Measurements from ENCODE around the gene SGF29.

DNA sequence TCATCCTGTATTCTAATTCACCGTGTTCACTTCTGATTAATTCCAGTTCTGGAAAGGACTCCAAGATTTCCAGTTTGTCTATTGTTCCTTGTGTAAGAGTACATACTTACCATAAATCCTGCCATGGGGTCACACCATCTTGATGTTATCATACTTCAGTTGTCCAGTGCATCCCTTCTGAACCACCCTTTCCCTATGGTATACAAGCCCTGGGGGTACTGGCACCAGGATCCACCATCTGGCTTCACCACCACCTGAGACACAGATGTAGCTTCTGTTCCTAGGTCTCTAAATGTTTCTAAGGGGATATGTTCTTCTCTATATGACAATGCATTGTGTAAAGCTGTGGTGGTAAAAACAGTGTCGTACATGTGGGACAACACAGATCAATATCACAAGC is 21.2 kb downstream of the SGF29 start:
- no peak for TF ChIP-seq EZH2 (IDR thresholded peaks at IDR 0.05; ENCODE audit: low read depth, unreplicated experiment)
- TF ChIP-seq, protein P1, sequence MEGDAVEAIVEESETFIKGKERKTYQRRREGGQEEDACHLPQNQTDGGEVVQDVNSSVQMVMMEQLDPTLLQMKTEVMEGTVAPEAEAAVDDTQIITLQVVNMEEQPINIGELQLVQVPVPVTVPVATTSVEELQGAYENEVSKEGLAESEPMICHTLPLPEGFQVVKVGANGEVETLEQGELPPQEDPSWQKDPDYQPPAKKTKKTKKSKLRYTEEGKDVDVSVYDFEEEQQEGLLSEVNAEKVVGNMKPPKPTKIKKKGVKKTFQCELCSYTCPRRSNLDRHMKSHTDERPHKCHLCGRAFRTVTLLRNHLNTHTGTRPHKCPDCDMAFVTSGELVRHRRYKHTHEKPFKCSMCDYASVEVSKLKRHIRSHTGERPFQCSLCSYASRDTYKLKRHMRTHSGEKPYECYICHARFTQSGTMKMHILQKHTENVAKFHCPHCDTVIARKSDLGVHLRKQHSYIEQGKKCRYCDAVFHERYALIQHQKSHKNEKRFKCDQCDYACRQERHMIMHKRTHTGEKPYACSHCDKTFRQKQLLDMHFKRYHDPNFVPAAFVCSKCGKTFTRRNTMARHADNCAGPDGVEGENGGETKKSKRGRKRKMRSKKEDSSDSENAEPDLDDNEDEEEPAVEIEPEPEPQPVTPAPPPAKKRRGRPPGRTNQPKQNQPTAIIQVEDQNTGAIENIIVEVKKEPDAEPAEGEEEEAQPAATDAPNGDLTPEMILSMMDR (conservative IDR thresholded peaks at IDR 0.05; ENCODE audit: low read depth in 2 of 2): no peak
- TF ChIP-seq, protein P2, sequence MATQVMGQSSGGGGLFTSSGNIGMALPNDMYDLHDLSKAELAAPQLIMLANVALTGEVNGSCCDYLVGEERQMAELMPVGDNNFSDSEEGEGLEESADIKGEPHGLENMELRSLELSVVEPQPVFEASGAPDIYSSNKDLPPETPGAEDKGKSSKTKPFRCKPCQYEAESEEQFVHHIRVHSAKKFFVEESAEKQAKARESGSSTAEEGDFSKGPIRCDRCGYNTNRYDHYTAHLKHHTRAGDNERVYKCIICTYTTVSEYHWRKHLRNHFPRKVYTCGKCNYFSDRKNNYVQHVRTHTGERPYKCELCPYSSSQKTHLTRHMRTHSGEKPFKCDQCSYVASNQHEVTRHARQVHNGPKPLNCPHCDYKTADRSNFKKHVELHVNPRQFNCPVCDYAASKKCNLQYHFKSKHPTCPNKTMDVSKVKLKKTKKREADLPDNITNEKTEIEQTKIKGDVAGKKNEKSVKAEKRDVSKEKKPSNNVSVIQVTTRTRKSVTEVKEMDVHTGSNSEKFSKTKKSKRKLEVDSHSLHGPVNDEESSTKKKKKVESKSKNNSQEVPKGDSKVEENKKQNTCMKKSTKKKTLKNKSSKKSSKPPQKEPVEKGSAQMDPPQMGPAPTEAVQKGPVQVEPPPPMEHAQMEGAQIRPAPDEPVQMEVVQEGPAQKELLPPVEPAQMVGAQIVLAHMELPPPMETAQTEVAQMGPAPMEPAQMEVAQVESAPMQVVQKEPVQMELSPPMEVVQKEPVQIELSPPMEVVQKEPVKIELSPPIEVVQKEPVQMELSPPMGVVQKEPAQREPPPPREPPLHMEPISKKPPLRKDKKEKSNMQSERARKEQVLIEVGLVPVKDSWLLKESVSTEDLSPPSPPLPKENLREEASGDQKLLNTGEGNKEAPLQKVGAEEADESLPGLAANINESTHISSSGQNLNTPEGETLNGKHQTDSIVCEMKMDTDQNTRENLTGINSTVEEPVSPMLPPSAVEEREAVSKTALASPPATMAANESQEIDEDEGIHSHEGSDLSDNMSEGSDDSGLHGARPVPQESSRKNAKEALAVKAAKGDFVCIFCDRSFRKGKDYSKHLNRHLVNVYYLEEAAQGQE (IDR thresholded peaks at IDR 0.05; ENCODE audit: unreplicated experiment): no peak
- TF ChIP-seq EZH2phosphoT487 (IDR thresholded peaks at IDR 0.05; ENCODE audit: unreplicated experiment): no peak
- TF ChIP-seq CREB1 (CRISPR knock-in tag; IDR thresholded peaks at IDR 0.05; ENCODE audit: low read depth): no peak
- TF ChIP-seq JUNB (IDR thresholded peaks at IDR 0.05; ENCODE audit: unreplicated experiment): no peak
- TF ChIP-seq STAT1 (IDR thresholded peaks at IDR 0.05; ENCODE audit: unreplicated experiment): no peak
- no peak for TF ChIP-seq ZNF331 (CRISPR knock-in tag; IDR thresholded peaks at IDR 0.05; ENCODE audit: low read depth)
- TF ChIP-seq POLR2AphosphoS5 (IDR thresholded peaks at IDR 0.05; ENCODE audit: low read depth): no peak
- TF ChIP-seq, protein P3, sequence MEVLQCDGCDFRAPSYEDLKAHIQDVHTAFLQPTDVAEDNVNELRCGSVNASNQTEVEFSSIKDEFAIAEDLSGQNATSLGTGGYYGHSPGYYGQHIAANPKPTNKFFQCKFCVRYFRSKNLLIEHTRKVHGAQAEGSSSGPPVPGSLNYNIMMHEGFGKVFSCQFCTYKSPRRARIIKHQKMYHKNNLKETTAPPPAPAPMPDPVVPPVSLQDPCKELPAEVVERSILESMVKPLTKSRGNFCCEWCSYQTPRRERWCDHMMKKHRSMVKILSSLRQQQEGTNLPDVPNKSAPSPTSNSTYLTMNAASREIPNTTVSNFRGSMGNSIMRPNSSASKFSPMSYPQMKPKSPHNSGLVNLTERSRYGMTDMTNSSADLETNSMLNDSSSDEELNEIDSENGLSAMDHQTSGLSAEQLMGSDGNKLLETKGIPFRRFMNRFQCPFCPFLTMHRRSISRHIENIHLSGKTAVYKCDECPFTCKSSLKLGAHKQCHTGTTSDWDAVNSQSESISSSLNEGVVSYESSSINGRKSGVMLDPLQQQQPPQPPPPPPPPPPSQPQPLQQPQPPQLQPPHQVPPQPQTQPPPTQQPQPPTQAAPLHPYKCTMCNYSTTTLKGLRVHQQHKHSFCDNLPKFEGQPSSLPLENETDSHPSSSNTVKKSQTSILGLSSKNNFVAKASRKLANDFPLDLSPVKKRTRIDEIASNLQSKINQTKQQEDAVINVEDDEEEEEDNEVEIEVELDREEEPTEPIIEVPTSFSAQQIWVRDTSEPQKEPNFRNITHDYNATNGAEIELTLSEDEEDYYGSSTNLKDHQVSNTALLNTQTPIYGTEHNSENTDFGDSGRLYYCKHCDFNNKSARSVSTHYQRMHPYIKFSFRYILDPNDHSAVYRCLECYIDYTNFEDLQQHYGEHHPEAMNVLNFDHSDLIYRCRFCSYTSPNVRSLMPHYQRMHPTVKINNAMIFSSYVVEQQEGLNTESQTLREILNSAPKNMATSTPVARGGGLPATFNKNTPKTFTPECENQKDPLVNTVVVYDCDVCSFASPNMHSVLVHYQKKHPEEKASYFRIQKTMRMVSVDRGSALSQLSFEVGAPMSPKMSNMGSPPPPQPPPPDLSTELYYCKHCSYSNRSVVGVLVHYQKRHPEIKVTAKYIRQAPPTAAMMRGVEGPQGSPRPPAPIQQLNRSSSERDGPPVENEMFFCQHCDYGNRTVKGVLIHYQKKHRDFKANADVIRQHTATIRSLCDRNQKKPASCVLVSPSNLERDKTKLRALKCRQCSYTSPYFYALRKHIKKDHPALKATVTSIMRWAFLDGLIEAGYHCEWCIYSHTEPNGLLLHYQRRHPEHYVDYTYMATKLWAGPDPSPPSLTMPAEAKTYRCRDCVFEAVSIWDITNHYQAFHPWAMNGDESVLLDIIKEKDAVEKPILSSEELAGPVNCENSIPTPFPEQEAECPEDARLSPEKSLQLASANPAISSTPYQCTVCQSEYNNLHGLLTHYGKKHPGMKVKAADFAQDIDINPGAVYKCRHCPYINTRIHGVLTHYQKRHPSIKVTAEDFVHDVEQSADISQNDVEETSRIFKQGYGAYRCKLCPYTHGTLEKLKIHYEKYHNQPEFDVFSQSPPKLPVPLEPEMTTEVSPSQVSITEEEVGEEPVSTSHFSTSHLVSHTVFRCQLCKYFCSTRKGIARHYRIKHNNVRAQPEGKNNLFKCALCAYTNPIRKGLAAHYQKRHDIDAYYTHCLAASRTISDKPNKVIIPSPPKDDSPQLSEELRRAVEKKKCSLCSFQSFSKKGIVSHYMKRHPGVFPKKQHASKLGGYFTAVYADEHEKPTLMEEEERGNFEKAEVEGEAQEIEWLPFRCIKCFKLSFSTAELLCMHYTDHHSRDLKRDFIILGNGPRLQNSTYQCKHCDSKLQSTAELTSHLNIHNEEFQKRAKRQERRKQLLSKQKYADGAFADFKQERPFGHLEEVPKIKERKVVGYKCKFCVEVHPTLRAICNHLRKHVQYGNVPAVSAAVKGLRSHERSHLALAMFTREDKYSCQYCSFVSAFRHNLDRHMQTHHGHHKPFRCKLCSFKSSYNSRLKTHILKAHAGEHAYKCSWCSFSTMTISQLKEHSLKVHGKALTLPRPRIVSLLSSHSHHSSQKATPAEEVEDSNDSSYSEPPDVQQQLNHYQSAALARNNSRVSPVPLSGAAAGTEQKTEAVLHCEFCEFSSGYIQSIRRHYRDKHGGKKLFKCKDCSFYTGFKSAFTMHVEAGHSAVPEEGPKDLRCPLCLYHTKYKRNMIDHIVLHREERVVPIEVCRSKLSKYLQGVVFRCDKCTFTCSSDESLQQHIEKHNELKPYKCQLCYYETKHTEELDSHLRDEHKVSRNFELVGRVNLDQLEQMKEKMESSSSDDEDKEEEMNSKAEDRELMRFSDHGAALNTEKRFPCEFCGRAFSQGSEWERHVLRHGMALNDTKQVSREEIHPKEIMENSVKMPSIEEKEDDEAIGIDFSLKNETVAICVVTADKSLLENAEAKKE (CRISPR knock-in tag; IDR thresholded peaks at IDR 0.05): no peak

Measured in GM23338 (cell line).